Activated CD8-positive, alpha-beta memory T cell treated with anti-CD3 and anti-CD28 coated beads for 36 hours (primary cell): ENCODE data around the gene ELP1. TPM values are rescaled to one million over a fixed set of nuclear protein-coding genes. Genes with fewer than 3 reads are reported as not detected.
"Not testable (repeated sequence)": the region's sequence is repeated elsewhere in the genome, so short reads cannot be mapped to it uniquely, and the experiment has no call there.

Source experiments
- CTCF ChIA-PET: fragments of 350-600 bp; sonication (Branson Sonifier 250); formaldehyde crosslinking; loops from one replicate; lab custom pipeline; 2021; ENCODE audit warnings: antibody characterized with exemption; lab: Charles Lee
- POLR2A ChIA-PET: fragments of 350-600 bp; sonication (Branson Sonifier 250); formaldehyde crosslinking; loops from one replicate; lab custom pipeline; 2021; ENCODE audit warnings: antibody characterized with exemption; lab: Charles Lee
- total RNA-seq, 2 experiments: library from RNA; stranded (reverse); gene quantifications; one replicate each; pipeline ENCODE4 v1.2.3, GENCODE V29; 2021

The ELP1 gene
- total RNA-seq, 2 experiments from 2014 or later, result 34.1 to 35.7 TPM

- CTCF ChIA-PET, result no interaction called here
- POLR2A ChIA-PET, result no interaction called here
Measured at GRCh38 chr9:108937561-108938305, 3.8 kb upstream of the ELP1 start.

- ChIA-PET CTCF (no interaction called here), POLR2A (interaction anchor here (0.9 kb wide), 1 partner anchor 249 kb away, joined by 4 read pairs; no protein-coding TSS in a partner anchor)
Measured at GRCh38 chr9:108934323-108934893, 484 bp upstream of the ELP1 start, which contains the start of gene ABITRAM. ABITRAM (plus strand) TSS chr9:108934400; CDS start chr9:108934487, 87 bp downstream.

GRCh38 chr9:108933231-108933717 is 650 bp downstream of the ELP1 start:
- POLR2A ChIA-PET, result no interaction called here
- CTCF ChIA-PET, result no interaction called here

DNA sequence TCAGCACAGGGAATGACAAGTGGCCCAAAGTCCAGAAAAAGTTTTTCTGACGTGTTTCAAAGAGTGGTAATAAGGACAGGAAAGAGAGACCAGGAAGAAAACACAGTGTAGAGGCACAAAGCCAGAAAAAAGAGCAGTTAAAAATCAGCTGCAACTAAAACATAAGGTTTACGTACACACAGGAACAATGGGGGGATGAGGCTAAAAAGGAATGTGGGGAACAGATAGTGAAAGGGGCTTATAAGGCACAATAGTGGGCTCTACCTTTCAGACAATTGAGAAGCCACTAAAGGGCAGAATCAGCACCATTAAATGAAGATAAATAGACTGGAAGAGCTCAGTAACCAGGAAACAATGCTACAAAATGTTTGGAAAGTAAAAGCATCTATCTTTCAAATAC is 5.5 kb downstream of the ELP1 start:
- ChIA-PET CTCF (interaction anchor here (0.6 kb wide), 1 partner anchor 1309 kb away, joined by 3 read pairs; no protein-coding TSS in a partner anchor), POLR2A (no interaction called here)

- ChIA-PET POLR2A (no interaction called here), CTCF (no interaction called here)
Measured at GRCh38 chr9:108924466-108924865, 9.5 kb downstream of the ELP1 start.

DNA sequence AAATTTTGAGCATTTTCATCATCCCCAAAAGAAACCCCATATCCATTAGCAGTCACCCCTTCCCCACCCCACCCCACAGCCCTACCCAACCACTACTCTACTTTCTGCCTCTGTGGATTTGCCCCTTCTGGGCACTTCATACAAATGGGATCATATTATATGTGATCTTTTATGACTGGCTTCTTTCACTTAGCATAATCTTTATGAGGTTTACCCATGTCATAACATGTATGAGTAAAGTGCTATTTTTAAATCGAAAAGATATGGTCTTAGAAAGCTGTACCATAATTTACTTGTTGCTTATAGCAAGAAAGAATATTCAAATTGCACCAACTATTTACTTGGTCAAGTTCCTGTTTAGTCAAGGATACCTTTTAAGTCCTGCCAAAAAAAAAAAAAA is 12.7 kb downstream of the ELP1 start:
- CTCF ChIA-PET, result no interaction called here
- POLR2A ChIA-PET, result no interaction called here

GRCh38 chr9:108920401-108920800 is 13.5 kb downstream of the ELP1 start:
- POLR2A ChIA-PET, CTCF ChIA-PET: not testable (repeated sequence)

DNA sequence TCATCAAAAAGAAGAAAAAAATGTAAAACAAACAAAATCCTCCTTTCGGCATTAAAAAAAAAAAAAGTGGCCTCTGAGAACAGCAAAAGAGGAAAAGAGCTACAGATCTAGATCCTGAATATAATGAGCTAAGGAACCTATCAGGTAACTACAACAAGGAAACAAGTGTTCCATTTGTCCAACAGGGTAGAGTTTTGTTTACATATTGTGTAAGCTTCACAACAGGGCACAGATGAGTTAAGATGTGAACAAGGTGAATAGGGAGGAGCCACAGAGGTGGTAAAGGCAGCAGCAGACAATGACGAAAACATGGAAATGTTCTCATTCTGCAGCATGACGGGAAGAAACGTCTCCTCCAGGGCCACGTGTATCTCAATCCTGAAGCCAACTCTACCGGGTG is 14.4 kb downstream of the ELP1 start:
- CTCF ChIA-PET, result interaction anchor here (0.6 kb wide), 1 partner anchor 703 kb away, joined by 3 read pairs; no protein-coding TSS in a partner anchor
- POLR2A ChIA-PET, result no interaction called here

DNA sequence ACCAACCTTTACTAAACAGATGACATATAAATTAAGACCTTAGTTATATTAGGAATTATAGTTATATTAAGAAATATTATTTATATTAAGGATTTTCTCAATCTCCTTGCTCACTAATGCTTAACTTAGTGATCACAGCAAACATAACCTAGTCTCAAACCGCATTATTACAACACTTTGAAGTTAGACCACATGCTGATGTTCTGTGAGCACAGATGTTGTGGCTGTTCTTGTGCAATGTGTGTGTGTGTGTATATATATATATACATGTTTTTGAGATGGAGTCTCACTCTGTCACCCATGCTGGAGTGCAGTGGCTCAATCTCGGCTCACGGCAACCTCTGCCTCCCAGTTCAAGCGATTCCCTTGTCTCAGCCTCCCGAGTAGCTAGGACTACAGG is 20.5 kb downstream of the ELP1 start:
- ChIA-PET CTCF (interaction anchor here (0.6 kb wide), 1 partner anchor 37 kb away, joined by 3 read pairs; no protein-coding TSS in a partner anchor), POLR2A (no interaction called here)

DNA sequence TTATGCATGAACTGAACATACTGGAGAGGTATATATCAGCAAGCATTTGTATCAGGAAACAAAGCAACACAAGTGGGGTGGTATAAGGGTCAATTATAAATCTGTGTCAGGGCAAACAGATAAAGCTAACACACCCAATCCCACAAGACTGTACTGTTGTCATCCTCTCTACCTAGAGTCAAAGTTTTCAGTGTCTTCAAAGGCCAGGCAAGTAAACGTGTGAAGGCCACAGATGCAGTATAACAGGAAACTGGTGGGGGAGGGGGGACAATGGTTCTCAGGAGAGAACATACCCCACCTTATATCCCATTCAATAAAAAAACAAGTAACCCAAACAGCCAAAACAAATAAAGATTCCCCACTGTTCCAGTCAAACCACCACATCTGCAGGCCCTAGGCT is 22.1 kb downstream of the ELP1 start:
- POLR2A ChIA-PET, result no interaction called here
- CTCF ChIA-PET, result interaction anchor here (0.7 kb wide), 1 partner anchor 135 kb away, joined by 3 read pairs; no protein-coding TSS in a partner anchor

DNA sequence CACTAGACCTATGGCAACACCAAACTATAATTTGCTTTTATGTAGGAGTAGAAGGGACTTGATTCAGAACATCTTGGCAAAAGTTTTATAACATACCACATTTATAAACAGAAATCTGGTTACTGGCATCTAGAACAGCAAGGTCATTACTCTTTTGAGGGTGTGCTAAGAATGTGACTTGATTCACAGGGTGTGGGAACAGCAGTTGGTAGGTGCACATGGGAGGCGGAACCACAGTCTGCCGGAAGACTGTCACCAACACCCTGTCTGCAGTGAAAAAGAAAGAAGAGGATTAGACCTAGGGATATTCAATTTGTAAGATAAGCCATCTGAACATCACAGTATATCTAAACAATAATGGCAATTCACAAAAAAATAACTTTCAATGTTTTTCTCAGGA is 23.0 kb downstream of the ELP1 start:
- CTCF ChIA-PET, result no interaction called here

DNA sequence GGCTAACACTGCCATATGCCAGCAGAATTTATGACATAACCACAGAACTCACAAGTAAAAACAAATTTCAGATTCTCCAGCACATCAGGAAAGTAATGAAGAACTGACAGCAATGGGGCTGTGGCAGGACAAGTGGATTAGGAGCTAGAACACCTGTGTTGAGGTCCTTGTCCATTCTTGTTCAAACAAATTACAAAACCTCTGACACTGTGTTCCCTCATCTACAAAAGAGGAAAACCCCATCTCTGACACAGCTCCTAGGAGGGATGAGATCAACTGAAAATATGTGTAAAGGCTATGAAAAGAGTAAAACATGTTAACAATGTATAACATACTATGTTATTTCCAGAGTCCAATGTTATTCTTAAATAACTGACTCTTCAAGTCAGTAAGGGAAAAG is 23.5 kb downstream of the ELP1 start:
- CTCF ChIA-PET, result no interaction called here
- POLR2A ChIA-PET, result no interaction called here

More for the DNA sequence above, 23.0 kb downstream of the ELP1 start:
- POLR2A ChIA-PET, result no interaction called here

DNA sequence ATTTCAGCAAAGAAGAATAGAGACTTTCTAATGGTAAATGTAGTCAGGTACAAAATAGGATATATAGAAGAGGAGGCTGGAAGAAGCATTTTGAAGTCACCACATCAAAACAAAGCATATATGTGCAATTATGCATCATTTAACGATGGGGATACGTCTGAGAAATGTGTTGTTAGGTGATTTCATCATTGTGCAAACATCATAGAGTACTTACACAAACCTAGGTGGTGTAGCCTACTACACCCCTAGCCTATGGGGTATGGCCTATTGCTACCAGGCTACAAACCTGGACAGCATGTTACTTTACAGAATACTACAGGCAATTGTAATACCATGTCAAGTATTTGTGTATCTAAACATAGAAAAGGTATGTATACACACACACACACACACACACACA is 28.4 kb downstream of the ELP1 start:
- ChIA-PET CTCF (no interaction called here), POLR2A (no interaction called here)

- ChIA-PET POLR2A (no interaction called here), CTCF (interaction anchor here (1.1 kb wide), 1 partner anchor 13 kb away, joined by 3 read pairs; no protein-coding TSS in a partner anchor)
Measured at GRCh38 chr9:108904161-108904560, 29.8 kb downstream of the ELP1 start.

GRCh38 chr9:108903420-108904103 is 30.4 kb downstream of the ELP1 start:
- CTCF ChIA-PET, result no interaction called here
- POLR2A ChIA-PET, result no interaction called here

- ChIA-PET CTCF (no interaction called here), POLR2A (no interaction called here)
Measured at GRCh38 chr9:108900176-108900575, 33.7 kb downstream of the ELP1 start.

GRCh38 chr9:108899023-108899695 is 34.8 kb downstream of the ELP1 start:
- POLR2A ChIA-PET, result not testable (repeated sequence)

GRCh38 chr9:108897324-108898096 is 36.4 kb downstream of the ELP1 start:
- CTCF ChIA-PET, result no interaction called here
- POLR2A ChIA-PET, result no interaction called here

More at GRCh38 chr9:108899023-108899695, 34.8 kb downstream of the ELP1 start:
- CTCF ChIA-PET, result not testable (repeated sequence)
